SK-N-DZ (cell line): ENCODE results near the gene IL13.

Source experiments
- DNase-seq: peaks from one replicate; pipeline ENCODE4 v3.0.0-alpha.2; 2015; ENCODE audit warnings: low spot score

The IL13 gene

DNA sequence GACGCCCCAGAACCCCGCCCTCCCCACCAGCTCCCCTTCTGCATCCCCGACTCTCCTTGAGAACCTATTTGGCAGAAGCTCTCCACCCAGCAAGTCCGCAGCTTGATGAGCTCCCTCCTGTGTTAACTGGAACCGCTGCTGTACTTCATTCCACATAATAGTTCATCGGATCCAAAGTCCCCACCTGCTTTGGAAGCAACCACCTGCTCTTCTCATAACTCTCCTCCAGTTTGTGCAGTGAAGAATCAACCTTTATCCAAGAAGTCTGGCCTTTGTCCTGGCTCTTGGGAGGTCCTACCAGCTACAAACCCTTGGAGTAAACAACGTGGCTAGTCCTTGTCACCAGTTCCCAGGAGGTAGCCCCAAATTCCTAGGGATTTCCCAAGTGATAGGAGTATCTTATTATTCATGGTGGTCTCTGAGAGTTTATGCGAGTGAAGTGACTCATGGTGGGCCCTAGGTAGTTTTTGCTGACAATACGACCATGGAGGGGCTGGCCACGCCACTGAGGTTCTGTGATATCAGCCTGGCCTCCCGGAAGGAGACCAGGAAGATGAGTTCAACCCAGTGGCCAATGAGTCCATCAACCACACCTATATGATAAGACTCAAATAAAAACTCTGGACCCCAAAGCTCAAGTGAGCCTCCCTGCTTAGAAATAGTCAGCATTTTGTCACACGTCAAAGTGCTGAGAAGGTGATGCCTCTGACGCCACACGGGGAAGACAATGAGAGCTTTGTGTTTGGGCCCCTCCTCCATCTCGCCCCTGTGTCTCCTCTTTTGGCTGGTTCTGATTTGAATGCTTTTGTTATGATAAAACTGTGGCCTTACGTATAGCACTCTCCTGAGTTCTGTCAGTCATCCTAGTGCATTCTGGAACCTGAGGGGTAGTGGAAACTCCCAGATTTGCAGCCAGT lies 12.3 kb downstream of the IL13 start:
- DNase-seq: no peak

- DNase-seq: no peak
Measured at GRCh38 chr5:132671000-132671399, 13.0 kb downstream of the IL13 start.

GRCh38 chr5:132673488-132673887 lies 15.5 kb downstream of the IL13 start:
- no peak for DNase-seq

DNA sequence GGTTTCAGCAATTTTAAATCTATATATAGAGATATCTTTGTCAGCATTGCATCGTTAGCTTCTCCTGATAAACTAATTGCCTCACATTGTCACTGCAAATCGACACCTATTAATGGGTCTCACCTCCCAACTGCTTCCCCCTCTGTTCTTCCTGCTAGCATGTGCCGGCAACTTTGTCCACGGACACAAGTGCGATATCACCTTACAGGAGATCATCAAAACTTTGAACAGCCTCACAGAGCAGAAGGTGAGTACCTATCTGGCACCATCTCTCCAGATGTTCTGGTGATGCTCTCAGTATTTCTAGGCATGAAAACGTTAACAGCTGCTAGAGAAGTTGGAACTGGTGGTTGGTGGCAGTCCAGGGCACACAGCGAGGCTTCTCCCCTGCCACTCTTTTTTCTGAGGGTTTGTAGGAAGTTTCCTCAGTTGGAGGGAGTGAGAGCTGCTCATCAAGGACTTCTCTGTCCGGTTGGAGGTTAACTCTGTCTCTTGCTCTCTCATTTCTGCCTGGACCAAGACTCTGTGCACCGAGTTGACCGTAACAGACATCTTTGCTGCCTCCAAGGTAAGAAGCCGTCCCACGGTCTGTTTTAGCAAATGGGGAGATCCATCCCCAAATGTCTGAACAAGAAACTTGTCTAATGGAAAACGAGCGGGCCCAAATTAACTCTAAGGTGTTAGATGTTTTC lies 16.1 kb downstream of the IL13 start, which contains the start of gene IL4:
IL4 (plus strand) TSS at position 51 of the 692 bp plus-strand sequence; CDS start at position 113, 62 bp downstream.
- DNase-seq: no peak

- no peak for DNase-seq
Measured at GRCh38 chr5:132674671-132675506, 16.9 kb downstream of the IL13 start.

- DNase-seq: no peak
Measured at GRCh38 chr5:132675936-132676689, 18.1 kb downstream of the IL13 start.

- no peak for DNase-seq
Measured at GRCh38 chr5:132677191-132677590, 19.2 kb downstream of the IL13 start.

DNA sequence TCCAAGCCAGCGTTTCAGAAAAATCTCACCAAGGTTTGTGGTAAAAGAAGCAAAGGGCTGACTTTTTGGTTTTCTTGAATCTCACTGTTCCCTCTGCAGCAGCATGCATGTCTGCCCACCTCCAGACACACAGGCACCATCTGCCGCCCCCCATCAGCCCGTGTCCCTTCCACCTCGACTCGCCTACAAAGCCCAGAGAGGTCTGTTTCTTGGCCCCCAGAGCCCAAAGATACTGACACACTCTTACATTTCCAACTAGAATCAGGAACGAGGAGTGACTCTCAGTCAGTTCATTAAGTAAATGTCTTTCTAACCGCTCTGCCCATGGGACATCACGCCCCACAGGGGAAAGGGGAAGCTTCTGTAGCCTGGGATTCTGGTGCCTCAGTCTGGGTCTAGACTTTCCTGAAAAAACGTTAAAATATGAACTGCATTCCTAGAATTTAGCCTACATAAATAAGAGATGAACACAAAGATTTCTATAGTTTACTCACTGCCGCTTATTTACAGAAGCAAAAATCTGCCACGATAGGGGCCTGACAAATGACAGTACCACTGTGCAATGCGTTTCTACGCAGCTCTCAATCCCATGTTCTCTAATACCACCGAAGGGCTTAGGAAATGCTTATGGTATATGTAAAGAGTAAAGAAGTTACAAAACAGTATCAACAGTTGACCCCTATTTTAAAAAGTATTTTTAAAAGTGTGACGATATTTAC lies 19.9 kb downstream of the IL13 start:
- no peak for DNase-seq

DNA sequence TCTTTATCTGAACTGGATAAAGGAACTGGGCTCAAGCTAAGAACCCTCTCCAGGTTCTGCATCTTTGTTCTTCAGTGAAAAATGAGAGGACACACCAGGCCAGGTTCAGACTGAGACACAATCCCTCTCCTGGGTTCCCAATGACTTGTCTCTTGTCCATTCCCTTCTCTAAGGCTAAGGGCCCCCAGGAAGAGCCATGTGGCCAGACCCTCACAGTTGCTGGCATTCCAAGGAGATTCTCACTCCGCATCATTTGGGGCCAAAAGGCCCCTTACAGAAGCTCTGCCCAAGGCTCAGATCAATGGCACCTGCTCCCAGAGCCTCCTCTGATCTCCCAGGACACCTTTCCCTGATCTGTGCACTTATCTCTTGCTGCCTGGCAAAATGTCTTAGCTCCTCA lies 20.8 kb downstream of the IL13 start:
- DNase-seq: no peak

DNA sequence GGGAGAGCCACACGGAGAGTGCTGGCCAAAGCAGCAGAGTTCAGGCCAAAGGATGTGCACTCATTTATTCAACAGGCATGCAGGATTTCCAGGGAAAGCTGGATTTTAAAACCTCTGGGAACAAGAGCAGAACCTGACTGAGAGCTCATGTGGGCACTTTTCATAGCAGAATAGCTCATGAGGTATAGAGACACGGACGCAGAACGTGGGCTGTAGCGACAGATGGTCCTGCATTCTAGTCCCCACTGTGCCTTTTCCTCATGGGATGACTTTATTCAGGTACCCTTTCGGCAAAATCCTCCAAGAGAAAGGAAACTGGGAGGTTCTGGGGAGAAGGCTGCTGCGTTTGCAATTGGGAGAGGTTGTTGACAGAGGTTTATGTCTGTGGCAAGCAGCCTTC lies 21.2 kb downstream of the IL13 start:
- DNase-seq: no peak

- no peak for DNase-seq
Measured at GRCh38 chr5:132679717-132680380, 21.9 kb downstream of the IL13 start.

DNA sequence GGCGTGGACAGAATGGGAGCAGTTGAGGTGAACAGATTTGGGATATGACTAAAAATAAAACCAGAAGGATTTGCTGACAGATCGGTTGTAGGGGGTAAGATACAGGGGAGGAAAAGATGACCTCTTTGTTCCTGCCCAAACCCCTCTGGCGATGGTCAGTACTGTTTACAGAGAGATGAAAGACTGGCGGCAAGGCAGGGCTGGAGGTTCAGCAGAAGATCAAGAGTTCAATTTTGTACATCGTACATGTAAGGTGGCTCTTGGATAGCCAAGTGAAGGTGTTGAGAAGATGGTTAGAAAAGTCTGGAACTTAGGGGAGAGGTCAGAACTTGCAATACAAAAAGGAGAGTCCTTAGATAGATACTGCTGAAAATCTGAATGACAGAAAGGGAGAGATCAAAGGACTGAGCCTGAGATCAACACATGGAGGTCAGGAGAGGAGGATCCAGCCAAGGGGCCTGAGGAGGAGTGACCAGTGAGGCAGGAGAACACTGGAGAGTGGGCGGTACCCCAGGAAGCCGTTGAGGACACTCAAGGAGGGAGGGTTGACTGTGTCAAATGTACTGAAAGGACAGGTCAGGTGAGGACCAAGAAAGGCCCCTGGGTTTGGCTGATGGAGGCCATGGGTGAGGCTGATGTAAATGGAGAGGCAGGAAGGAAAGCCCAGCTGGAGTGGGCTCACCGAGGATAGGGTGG lies 23.0 kb downstream of the IL13 start:
- no peak for DNase-seq

DNA sequence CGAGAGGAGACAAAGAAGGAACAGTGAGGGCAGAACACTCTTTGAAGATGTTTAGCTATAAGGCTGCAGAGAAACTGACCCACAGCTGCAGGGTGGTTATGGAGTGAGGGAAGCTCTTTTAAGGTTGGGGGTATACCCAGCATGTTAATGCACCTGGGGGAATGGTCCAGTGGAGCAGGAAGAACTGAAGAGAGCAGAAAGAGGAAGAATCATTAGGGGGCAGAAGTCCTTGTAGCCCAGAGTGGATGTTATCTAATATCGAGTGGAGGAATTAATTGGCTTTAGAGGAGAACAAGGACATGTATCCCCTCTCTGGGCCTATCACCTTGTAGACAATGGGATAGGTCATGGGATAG lies 23.5 kb downstream of the IL13 start:
- no peak for DNase-seq

- no peak for DNase-seq
Measured at GRCh38 chr5:132681983-132682382, 24.0 kb downstream of the IL13 start.

GRCh38 chr5:132684491-132684890 lies 26.5 kb downstream of the IL13 start:
- no peak for DNase-seq

DNA sequence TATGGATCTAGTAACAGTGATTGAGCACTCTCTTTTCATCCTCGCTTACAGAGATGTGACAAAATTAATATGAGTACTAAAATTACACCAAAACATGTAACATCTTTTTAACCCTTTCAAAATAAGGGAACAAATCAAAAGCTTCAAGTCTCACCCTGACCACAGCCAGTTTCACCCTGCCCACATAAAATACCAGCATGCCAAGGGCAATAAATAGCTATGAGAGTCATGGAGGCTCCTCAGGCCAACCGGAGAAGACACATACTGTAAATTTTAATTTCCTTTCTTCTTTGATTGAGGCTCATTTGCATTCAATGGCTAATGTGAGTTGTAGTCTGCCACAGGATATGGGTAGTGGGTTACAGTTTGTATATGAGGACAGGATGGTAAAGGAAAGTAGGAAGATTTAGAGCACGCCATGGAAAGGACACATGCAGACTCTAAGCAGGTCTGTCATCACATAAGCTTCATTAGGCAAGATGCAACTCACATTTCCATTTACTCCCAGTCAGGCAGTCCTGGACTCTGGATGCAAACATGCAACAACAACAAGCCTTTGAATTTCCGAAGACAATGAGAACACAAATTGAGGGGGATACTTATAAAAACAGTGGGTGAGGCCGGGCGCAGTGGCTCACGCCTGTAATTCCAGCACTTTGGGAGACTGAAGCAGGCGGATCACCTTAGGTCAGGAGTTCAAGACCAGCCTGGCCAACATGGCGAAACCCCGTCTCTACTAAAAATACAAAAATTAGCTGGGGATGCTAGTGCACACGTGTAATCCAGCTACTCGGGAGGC lies 27.1 kb downstream of the IL13 start:
- DNase-seq: no peak

DNA sequence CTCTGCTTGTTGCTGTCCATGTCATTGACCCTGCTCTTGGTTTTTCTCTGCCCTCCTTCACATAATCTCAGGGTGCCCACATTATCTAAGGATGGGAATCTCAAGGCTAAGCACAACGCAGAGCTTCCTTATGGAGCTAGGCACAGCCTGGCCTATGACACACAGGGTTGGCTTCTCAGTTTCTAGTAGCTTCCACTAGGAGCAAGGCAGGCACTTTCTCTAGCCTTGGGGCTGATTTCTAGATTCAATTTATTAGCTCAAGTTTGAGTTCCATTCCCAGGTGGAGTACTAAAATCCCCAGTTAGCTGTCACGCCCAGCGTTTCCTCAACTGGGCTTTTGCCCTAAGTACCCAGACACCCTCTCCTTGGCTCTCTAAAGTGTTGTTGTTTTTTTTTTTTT lies 28.2 kb downstream of the IL13 start:
- no peak for DNase-seq

- DNase-seq: no peak
Measured at GRCh38 chr5:132687995-132688394, 30.0 kb downstream of the IL13 start.
